Measurements from ENCODE around the gene LMF1.

The LMF1 gene

DNA sequence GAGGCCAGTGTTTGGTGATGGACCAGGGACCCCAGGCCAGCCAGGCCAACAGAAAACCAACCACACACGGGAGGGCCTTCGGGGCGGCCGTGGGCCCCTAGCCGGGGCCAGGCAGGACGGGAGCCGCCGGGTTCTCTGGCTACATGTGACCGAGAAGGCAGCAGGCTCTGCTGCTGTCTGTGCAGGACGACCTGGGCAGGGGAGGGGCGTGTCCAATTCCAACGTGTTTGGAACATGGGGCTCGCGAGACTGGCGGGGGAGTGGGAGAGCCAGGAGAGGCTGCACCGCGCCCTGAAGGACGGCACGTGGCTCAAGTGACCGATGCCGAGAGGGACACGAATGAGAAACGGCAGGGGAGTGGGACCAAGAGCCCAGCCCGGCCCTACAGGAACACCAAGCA, 75.4 kb downstream of the LMF1 start:
- DNase-seq (ENCODE audit: low spot score), result no peak
- TF ChIP-seq, protein P1, sequence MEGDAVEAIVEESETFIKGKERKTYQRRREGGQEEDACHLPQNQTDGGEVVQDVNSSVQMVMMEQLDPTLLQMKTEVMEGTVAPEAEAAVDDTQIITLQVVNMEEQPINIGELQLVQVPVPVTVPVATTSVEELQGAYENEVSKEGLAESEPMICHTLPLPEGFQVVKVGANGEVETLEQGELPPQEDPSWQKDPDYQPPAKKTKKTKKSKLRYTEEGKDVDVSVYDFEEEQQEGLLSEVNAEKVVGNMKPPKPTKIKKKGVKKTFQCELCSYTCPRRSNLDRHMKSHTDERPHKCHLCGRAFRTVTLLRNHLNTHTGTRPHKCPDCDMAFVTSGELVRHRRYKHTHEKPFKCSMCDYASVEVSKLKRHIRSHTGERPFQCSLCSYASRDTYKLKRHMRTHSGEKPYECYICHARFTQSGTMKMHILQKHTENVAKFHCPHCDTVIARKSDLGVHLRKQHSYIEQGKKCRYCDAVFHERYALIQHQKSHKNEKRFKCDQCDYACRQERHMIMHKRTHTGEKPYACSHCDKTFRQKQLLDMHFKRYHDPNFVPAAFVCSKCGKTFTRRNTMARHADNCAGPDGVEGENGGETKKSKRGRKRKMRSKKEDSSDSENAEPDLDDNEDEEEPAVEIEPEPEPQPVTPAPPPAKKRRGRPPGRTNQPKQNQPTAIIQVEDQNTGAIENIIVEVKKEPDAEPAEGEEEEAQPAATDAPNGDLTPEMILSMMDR (IDR thresholded peaks at IDR 0.05; ENCODE audit: extremely low read depth, missing control alignments), result no peak

DNA sequence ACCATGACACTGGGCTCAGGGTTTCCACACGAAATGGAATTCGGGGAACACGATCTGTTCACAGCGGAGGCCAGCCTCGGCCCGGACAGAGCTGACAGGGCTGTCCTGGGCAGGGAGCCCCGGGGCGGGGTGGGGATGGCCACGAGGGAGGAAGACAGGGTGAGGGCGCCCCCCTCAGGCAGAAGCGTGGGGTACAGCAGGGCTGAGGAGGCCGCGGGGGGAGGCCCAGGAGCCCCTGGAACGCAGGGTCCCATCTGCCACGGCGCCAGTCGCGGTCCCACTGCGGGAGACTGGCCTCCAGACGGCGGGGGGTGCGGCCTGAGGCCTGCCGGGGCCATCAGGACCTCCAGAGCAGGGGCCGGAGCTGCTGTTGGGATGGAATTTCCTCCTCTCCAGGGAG, 75.9 kb downstream of the LMF1 start:
- TF ChIP-seq, protein P1 (IDR thresholded peaks at IDR 0.05; ENCODE audit: extremely low read depth, missing control alignments), result no peak

DNA sequence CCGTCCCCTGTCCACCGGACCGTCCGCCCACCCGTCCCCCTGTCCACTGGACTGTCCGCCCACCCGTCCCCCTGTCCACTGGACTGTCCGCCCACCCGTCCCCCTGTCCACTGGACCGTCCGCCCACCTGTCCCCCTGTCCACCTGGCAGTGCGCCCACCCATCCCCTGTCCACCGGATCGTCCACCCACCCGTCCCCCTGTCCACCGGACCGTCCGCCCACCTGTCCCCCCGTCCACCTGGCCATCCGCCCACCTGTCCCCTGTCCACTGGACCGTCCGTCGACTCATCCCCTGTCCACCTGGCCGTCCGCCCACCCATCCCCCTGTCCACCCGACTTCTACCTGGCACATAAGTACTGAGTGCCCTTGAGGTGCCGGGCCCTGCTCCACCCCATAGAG, 76.6 kb downstream of the LMF1 start:
- no peak for DNase-seq (ENCODE audit: low spot score)
- TF ChIP-seq, protein P1 (IDR thresholded peaks at IDR 0.05; ENCODE audit: extremely low read depth, missing control alignments), result no peak

More for the DNA sequence above, 75.9 kb downstream of the LMF1 start:
- DNase-seq (ENCODE audit: low spot score), result no peak

DNA sequence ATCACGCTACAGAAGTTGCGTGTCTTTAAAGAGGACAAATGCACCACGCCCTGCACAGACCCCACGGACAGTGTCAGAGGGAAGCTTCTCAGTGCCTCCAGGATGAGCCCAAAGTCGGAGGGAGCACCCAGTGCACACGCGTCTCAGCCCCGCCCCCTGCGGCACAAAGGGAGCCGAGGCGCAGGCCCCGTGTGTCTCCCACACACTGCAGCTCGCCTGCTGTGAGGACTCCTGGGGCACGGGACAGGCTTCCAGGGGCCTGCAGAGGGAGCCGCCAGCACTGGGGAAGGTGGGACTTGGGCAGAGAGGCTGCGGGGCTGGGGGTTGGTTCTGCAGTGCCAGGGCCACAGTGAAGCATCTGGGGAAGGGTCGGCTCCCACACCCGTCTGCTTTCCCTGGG, 77.4 kb downstream of the LMF1 start:
- no peak for DNase-seq (ENCODE audit: low spot score)

DNA sequence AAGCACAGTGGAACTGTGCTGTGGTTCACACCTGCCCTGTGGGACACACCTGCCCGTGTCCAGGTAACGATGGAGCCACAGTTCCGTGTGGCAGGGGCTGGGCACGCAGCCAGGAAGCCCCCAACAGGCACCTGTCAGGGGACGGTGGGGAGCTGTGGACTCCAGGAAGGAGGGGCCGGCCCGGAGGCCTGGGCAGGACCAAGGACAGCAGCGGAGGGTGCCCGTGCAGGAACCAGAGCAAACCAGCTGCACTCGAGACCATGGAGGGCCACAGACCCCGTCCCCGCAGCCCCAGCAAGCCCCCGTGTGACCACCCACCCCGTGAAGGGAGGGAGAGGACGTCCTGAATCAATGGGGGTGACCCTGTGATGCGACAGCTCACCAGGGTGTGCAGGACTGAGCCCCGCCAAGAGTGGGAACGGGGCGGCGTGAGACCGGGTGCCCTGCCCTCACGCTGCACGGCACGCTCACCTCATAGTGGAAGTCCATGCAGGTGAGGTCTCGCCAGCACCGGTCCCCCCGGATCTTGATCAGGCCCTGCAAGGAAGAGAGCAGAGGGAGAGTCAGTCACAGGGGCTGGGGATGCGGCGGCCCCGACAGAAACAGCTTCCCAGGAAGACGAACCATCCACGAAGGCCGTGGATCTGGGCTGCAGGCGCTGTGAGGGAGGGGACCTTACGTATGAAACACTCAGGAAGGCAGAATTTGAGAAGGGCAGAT, 78.1 kb downstream of the LMF1 start:
- TF ChIP-seq, protein P1 (IDR thresholded peaks at IDR 0.05; ENCODE audit: extremely low read depth, missing control alignments), result no peak
- DNase-seq (ENCODE audit: low spot score), result no peak

More for the DNA sequence above, 77.4 kb downstream of the LMF1 start:
- TF ChIP-seq, protein P1 (IDR thresholded peaks at IDR 0.05; ENCODE audit: extremely low read depth, missing control alignments), result no peak

DNA sequence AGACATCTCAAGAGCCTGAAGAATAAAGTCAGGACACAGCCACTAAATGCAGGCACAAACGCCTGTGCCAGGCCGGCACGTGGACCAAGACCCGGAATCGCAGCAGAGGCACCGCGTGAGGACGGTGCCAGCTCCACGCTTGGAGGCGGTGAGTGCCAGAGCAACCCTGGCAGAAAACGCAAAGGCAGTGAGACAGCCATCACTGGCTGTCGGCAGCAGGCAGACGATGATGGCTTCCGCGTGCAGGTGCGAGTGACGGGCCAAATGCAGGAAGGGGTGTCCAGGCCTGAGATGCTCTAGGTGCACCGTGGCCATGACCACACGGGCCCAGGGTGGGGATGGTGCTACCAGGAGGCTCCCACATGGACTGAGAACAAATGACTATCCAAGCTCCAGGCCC, 78.8 kb downstream of the LMF1 start:
- DNase-seq (ENCODE audit: low spot score), result no peak
- TF ChIP-seq, protein P1 (IDR thresholded peaks at IDR 0.05; ENCODE audit: extremely low read depth, missing control alignments), result no peak

DNA sequence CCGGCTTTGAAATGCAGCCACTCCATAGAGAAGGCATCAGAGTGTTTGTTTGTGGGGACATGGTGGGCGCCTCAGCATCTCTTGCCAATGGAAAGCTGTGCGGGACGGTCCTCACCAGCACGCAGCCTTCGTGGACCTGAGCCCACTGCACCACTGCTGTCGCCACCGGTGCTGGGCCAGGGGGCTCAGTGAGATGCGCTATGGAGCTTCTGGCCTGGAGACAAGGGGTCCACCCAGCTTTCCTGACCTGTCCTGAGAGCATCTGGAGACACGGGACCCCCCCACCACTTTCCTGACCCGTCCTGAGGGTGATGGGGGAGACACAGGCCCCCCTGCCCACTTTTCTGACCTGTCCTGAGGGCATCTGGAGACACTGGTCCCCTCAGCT, 79.4 kb downstream of the LMF1 start:
- DNase-seq (ENCODE audit: low spot score), result no peak
- TF ChIP-seq, protein P1 (IDR thresholded peaks at IDR 0.05; ENCODE audit: extremely low read depth, missing control alignments), result no peak
